Activated CD8-positive, alpha-beta memory T cell treated with anti-CD3 and anti-CD28 coated beads, Interleukin-2, amount 50 U/mL, for 1 hour (primary cell): Measurements from ENCODE around the gene PTGER4.

Source experiments
- DNase-seq: peaks from one replicate; pipeline ENCODE4 v3.0.0-alpha.2; 2020; ENCODE audit errors: extremely low read depth

PTGER4 gene

DNA sequence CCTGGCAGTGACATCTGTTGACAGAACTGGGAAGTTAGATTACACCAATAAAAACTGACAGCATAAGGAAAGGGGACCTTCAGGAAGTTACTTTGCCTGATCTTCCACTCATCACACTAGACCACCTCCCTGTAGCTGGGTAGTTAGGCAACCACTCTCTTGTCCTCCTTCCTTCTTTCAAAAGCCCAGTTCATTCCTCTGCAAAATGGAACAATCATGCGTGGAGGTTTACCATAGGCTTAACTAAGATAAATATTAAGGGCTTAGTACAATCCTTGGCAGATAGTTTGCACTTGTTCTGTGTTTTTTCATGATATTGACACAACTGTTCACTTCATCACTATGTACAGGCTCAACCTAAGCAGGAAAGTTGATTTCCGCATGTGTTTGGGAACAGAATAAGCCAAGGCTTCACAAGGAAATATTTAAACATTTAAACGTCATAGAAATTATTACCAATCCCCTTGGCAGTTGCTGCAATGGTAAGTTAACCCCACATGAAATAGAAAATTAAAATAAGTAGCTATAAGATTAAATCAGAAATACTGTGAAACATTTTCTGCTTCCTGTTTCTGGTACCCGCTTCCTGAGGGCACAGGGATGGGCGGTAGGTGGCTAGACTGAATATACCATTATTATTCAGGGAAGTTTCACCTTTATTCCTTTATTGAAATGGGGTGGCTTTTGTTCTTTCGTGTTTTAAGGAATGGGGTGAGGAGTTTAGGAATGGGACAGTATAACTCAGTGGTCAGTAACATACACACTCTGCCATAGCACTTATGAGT is 9.9 kb upstream of the PTGER4 start:
- DNase-seq = no peak

- DNase-seq = no peak
Measured at GRCh38 chr5:40672425-40672824, 7.3 kb upstream of the PTGER4 start.

GRCh38 chr5:40674661-40675235 is 5.0 kb upstream of the PTGER4 start:
- no peak for DNase-seq

GRCh38 chr5:40675396-40676133 is 4.2 kb upstream of the PTGER4 start:
- DNase-seq = no peak

DNA sequence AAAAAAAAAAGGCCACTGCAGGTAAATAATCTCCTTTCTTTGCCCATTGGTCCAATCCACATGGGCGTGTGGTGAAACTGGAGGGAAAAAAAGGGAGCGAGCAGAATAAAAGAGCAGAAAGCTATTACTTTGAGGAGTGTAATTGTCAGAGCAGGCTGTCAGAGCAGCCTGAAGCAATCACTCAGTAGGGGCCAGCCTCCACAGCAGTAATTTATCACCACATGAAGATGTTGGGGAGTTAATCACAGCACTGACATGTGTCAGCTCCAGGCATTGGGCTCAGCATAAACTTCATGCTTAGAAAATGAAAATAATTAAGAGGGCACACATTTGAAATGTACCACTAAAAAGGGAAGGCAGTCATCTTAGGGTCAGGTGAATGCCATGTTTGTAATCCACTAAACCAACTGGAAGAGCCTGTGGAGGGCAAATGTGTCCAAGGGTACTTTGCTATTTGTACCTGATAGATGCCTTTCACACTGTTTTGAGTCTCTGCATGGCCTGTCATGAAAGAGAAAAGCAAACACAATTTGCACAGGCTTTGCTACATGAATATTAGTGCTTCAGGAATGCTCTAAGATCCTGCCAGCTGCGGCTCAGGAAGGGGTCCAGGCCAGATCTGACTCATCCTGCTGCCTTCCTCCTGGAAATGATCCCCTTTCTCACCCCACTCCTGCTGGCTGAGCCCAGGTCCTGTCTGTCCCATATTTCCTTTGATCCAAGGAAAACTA is 2.9 kb upstream of the PTGER4 start:
- no peak for DNase-seq

DNA sequence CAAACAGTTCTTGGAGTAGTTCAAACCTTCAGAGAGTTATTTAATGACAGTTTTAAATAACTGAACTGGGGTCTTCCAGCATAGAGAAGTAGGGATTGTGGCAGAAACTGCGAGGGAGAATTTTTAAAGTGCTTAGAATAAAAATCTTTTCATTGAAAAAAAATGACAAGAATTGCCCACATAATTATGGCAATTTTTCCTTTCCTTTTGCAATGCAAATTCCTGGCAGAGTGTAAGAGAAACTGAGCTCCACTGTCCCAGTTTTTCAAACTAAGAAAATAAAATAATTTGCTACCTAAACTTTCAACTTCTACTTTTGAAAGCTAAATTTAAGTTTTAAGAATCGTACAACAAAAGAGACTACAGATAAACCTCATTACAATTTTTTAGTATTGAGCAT is 2.3 kb upstream of the PTGER4 start:
- no peak for DNase-seq

GRCh38 chr5:40678026-40678425 is 1.7 kb upstream of the PTGER4 start:
- no peak for DNase-seq

DNA sequence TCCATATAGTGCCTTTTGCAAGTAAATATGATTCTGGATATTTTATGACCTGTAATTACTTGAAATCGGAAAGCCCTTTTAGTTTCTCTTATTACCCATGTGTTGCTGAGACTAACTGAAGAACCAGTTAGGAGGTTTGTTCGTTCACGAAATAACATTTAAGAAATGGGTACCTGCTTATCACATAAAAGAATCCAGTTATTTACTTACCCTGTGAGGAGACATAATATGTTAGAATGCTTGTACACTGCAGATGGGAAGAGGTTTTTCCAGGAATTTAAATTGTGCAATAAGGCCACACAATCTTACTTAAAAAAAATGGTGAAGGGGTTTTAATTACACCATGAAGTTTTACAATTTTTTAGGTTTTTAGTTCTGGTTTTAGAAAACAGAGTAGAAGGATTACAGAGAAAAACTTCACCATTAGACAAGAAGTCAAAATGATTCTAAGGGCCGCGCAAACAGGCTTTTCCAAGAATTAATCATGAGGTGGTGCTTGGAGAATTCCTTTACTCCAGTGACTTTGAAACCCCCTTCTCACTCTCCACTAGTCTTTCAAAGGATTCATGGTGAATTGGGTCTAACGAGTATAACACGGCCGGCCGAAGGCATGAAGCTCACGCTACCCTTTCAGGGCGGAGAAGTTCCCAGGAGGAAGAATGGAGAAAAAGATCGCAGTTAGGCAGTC is 1.1 kb upstream of the PTGER4 start:
- DNase-seq = no peak

- DNase-seq = peak; percentile 80
Measured at GRCh38 chr5:40679148-40679912, 385 bp upstream of the PTGER4 start.

DNA sequence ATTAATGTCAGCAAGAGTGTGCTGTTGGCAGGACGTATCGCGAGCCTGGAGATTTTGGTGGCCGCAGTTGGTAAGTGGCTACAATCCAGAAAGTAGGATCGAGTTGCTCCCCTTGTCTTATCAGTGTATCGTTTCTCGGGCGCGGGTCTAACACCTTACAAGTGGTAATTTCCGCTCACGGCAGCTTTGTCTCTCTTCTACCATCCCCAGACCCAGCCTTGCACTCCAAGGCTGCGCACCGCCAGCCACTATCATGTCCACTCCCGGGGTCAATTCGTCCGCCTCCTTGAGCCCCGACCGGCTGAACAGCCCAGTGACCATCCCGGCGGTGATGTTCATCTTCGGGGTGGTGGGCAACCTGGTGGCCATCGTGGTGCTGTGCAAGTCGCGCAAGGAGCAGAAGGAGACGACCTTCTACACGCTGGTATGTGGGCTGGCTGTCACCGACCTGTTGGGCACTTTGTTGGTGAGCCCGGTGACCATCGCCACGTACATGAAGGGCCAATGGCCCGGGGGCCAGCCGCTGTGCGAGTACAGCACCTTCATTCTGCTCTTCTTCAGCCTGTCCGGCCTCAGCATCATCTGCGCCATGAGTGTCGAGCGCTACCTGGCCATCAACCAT is 1.1 kb downstream of the PTGER4 start:
- no peak for DNase-seq

DNA sequence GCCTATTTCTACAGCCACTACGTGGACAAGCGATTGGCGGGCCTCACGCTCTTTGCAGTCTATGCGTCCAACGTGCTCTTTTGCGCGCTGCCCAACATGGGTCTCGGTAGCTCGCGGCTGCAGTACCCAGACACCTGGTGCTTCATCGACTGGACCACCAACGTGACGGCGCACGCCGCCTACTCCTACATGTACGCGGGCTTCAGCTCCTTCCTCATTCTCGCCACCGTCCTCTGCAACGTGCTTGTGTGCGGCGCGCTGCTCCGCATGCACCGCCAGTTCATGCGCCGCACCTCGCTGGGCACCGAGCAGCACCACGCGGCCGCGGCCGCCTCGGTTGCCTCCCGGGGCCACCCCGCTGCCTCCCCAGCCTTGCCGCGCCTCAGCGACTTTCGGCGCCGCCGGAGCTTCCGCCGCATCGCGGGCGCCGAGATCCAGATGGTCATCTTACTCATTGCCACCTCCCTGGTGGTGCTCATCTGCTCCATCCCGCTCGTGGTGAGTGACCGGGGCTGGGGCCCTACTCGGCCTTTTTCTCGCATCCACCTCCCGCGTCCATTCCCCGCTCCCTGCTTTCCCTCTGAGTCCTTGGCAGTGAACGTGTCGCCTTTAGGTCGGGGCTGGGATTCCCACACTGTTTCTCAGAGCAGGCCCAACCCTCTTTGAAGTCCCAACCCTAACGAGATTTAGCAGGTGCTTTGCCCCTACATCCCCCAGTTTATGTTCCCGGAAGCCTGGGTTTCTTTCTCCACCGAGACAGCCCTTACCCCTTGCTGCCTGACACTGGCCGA is 1.8 kb downstream of the PTGER4 start:
- DNase-seq = no peak

GRCh38 chr5:40682154-40683017 is 2.7 kb downstream of the PTGER4 start:
- DNase-seq = no peak

DNA sequence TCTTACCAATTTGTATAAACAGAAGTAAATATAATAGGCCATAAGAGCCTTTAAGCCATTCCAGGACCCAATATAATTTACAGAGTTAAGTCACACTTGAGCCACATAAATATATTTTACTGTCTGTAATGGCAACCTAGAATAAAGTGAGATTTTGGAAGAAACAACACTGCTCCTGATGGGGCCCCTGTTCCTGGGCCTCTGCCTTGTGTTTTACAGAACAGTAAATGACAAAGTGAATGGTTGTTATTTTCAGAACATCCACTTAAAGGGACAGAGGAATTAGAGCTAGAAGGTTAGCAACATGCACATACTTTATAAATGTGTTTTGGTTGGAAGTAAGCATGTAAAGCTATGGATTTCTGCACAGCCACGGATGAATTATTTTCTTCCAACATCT is 3.6 kb downstream of the PTGER4 start:
- no peak for DNase-seq

GRCh38 chr5:40685193-40685592 is 5.5 kb downstream of the PTGER4 start:
- no peak for DNase-seq

- DNase-seq = no peak
Measured at GRCh38 chr5:40685976-40686486, 6.3 kb downstream of the PTGER4 start.

- DNase-seq = no peak
Measured at GRCh38 chr5:40687321-40687720, 7.6 kb downstream of the PTGER4 start.

- peak; percentile 73 for DNase-seq
Measured at GRCh38 chr5:40688127-40688761, 8.5 kb downstream of the PTGER4 start.

GRCh38 chr5:40688996-40689395 is 9.3 kb downstream of the PTGER4 start:
- no peak for DNase-seq
